ENCODE data around the gene DYNLT1. TPM values are rescaled to one million over a fixed set of nuclear protein-coding genes. Genes with fewer than 3 reads are reported as not detected.

DYNLT1 gene
- polyA plus RNA-seq, 4 donors = 114 to 451 (median 307) TPM

Other genes starting within 250 kb of the DYNLT1 start
- gene TMEM181, start 84.7 kb downstream of the DYNLT1 start, polyA plus RNA-seq = 10 to 100 TPM; 14.9 to 41.1 (median 19.1) TPM
- gene SYTL3, start 5.3 kb upstream of the DYNLT1 start, polyA plus RNA-seq = 1 to 10 TPM; 2.9 to 5.7 (median 4.4) TPM
- gene EZR, start 174.6 kb upstream of the DYNLT1 start, polyA plus RNA-seq = 100 to 1,000 TPM; 172 to 755 (median 479) TPM